Activated B cell treated with CpG ODN at 0.5 μM for 24 hours (primary cell): ENCODE measurements around the gene ZC3H12A. TPM values are rescaled to one million over a fixed set of nuclear protein-coding genes. Genes with fewer than 3 reads are reported as not detected.

Source experiments
- ATAC-seq: fragments of 200-7000 bp; cut with Tn5 transposase; one replicate; pipeline ENCODE4 v1.10.0; 2021; ENCODE audit warnings: low read depth, mild to moderate bottlenecking, moderate library complexity
- CTCF ChIA-PET: fragments of 350-600 bp; sonication (Branson Sonifier 250); formaldehyde crosslinking; loops from one replicate; lab custom pipeline; 2021; ENCODE audit warnings: antibody characterized with exemption; lab: Charles Lee
- POLR2A ChIA-PET: fragments of 350-600 bp; sonication (Branson Sonifier 250); formaldehyde crosslinking; loops from one replicate; lab custom pipeline; 2021; ENCODE audit warnings: antibody characterized with exemption; lab: Charles Lee
- DNase-seq: peaks from one replicate; pipeline ENCODE4 v3.0.0; 2022
- H3K27ac Mint-ChIP-seq: one replicate; pipeline ENCODE4 v1.8.0; 2020; ENCODE audit warnings: mixed read lengths
- H3K27me3 Mint-ChIP-seq: one replicate; pipeline ENCODE4 v1.8.0; 2021; ENCODE audit warnings: mixed read lengths
- H3K36me3 Mint-ChIP-seq: one replicate; pipeline ENCODE4 v1.8.0; 2021; ENCODE audit warnings: low read depth, mixed read lengths
- H3K4me1 Mint-ChIP-seq: one replicate; pipeline ENCODE4 v1.8.0; 2021; ENCODE audit warnings: mixed read lengths
- H3K4me3 Mint-ChIP-seq: one replicate; pipeline ENCODE4 v1.8.0; 2020; ENCODE audit warnings: mild to moderate bottlenecking, mixed read lengths
- H3K9me3 Mint-ChIP-seq: one replicate; pipeline ENCODE4 v1.8.0; 2020; ENCODE audit warnings: mixed read lengths
- CTCF ChIP-seq: fragments of 200-600 bp; IDR thresholded peaks from one replicate; pipeline ENCODE4 v1.8.0; 2022; ENCODE audit warnings: antibody characterized with exemption, mild to moderate bottlenecking
- intact Hi-C: fragments of 100-400 bp; cut with micrococcal nuclease; formaldehyde crosslinking; loops from one replicate; pipeline ENCODE4 v1.15.1; 2024
- total RNA-seq: library from RNA; stranded (reverse); gene quantifications from 2 replicates; pipeline ENCODE4 v1.2.3, GENCODE V29; 2022

The ZC3H12A gene
- total RNA-seq, 1 donor from 2014 or later = 145 TPM

DNA sequence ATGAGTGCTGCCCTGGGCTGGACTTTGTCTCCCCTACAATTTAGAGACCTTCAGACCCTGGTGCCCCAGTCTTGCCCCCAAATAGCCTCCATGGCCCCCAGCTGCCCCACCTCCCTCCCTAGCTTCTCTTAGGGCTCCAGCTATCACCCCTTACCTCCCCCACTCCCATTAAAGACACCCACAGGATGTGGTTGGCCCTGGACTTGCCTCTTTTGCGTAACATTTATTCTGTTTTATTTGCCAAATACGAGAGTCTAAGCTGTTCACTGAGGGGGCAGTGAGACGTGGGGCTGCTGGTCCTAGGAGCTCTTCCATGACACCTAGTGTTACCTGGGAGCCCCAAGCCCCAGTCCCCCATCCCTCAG is 4.5 kb downstream of the ZC3H12A start:
- Mint-ChIP-seq H3K9me3 (no peaks in the 10 kb centered on the region), H3K36me3 (peaks cover 86% of the 10 kb centered on the region), H3K4me1 (peaks cover 59% of the 10 kb centered on the region), H3K27me3 (no peaks in the 10 kb centered on the region), H3K4me3 (peak overlapping the region; percentile 99), H3K27ac (peak overlapping the region; percentile 92)
- POLR2A ChIA-PET = interaction anchor here (0.6 to 7.9 kb wide), 20 partner anchors 7 to 1939 kb away, joined by 3 to 132 read pairs (median 5); partner anchors contain the start of genes C1orf122, CDCA8, GNL2 and MEAF6
- no peak for TF ChIP-seq CTCF
- no peak for ATAC-seq
- no peak for DNase-seq
- intact Hi-C loops = loop anchor here (1.0 to 10.0 kb wide), 6 partner anchors 8 to 1626 kb away; partner anchors contain the start of genes C1orf122, GNL2, SNIP1 and THRAP3
- CTCF ChIA-PET = interaction anchor here (1.3 to 10.1 kb wide), 3 partner anchors 9 to 36 kb away, joined by 6 to 124 read pairs (median 32); partner anchors contain the start of gene MEAF6

- DNase-seq (peak; percentile 64), ATAC-seq (peak; percentile 54)
- intact Hi-C loops = loop anchor here (1.0 to 10.0 kb wide), 6 partner anchors 8 to 1625 kb away; partner anchors contain the start of genes C1orf122, GNL2, SNIP1 and THRAP3
- H3K27me3 Mint-ChIP-seq = no peaks in the 10 kb centered on the region
- ChIA-PET POLR2A (interaction anchor here (0.6 to 7.9 kb wide), 24 partner anchors 7 to 1940 kb away, joined by 3 to 132 read pairs (median 5); partner anchors contain the start of genes AGO3, C1orf122, CDCA8 and GNL2), CTCF (interaction anchor here (1.3 to 10.1 kb wide), 3 partner anchors 8 to 35 kb away, joined by 6 to 124 read pairs (median 32); partner anchors contain the start of gene MEAF6)
- H3K4me1 Mint-ChIP-seq = peaks cover 61% of the 10 kb centered on the region
- H3K4me3 Mint-ChIP-seq = peak overlapping the region; percentile 99
- TF ChIP-seq CTCF = no peak
- H3K27ac Mint-ChIP-seq = peak overlapping the region; percentile 92
- no peaks in the 10 kb centered on the region for H3K9me3 Mint-ChIP-seq
- H3K36me3 Mint-ChIP-seq = peaks cover 93% of the 10 kb centered on the region
These were observed 5.1 kb downstream of the ZC3H12A start for GRCh38 chr1:37479255-37480124.

DNA sequence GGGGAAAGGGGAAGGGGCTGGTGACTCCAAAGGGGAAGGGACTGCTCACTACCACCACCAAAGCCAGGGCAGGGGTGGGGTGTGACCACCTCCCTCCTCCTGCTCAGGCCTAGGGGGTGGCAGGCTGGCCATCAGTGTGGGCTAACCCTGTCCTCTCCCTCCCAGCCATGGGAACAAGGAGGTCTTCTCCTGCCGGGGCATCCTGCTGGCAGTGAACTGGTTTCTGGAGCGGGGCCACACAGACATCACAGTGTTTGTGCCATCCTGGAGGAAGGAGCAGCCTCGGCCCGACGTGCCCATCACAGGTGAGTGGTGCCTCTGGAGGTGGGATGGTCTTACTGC is 5.7 kb downstream of the ZC3H12A start:
- no peaks in the 10 kb centered on the region for H3K27me3 Mint-ChIP-seq
- no peak for ATAC-seq
- peak overlapping the region; percentile 92 for H3K27ac Mint-ChIP-seq
- no peaks in the 10 kb centered on the region for H3K9me3 Mint-ChIP-seq
- ChIA-PET CTCF (interaction anchor here (5.2 to 10.1 kb wide), 2 partner anchors 8 to 24 kb away, joined by 32 to 124 read pairs; no protein-coding TSS in a partner anchor), POLR2A (interaction anchor here (0.8 to 2.3 kb wide), 11 partner anchors 9 to 1549 kb away, joined by 3 to 19 read pairs (median 5); partner anchors contain the start of genes AGO3, CDCA8, MEAF6 and MTF1)
- TF ChIP-seq CTCF = no peak
- intact Hi-C loops = no loop called here
- peak overlapping the region; percentile 99 for H3K4me3 Mint-ChIP-seq
- H3K4me1 Mint-ChIP-seq = peaks cover 61% of the 10 kb centered on the region
- peaks cover 94% of the 10 kb centered on the region for H3K36me3 Mint-ChIP-seq
- no peak for DNase-seq

DNA sequence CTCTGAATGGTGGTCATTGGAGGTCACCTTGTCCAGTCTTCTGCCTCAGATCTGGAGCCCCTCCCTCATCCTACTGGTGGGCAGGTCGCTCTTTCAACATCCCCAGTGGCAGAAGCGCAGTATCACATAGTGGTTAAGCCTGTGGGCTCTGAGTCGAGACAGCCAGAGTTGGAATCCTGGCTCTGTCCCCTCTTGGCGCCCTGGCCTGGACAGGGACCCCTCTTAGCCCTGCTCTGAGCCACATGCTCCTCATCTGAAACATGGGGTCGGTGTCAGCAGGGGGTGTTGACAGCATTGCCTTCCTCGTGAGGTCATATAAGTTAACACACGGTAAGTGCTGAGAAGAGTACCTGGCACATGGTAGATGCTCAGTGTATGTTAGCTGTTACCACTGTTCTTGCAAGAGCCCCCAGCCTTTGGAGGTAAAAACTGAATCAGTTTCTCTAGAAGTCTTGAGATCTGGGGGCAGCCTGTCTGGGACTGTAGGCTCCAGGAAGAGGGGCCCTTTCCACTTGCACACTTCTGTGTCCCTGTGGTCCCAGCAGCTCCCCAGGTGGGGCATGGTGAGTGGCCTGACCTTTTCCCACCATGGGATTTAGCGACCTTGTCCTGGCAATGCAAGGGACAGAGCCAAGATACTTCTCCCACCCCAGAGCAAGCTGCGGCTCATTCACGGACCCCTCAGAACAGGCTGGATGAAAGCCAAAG is 6.4 kb downstream of the ZC3H12A start:
- ChIA-PET POLR2A (interaction anchor here (0.7 kb wide), 1 partner anchor 36 kb away, joined by 3 read pairs; no protein-coding TSS in a partner anchor), CTCF (no interaction called here)
- Mint-ChIP-seq H3K4me1 (peaks cover 62% of the 10 kb centered on the region), H3K36me3 (peaks cover 87% of the 10 kb centered on the region), H3K4me3 (peak overlapping the region; percentile 32), H3K27me3 (no peaks in the 10 kb centered on the region), H3K27ac (peak overlapping the region; percentile 92), H3K9me3 (no peaks in the 10 kb centered on the region)
- DNase-seq (no peak), ATAC-seq (no peak)
- no peak for TF ChIP-seq CTCF
- intact Hi-C loops = no loop called here
